ENCODE data around the gene PARD3.

PARD3 gene

GRCh38 chr10:34433241-34434076 lies 381.6 kb downstream of the PARD3 start:
- Histone ChIP-seq H3K4me3 (ENCODE audit: low read depth, low read length) (no peak overlapping the region), H3K23ac (ENCODE audit: low read length) (no peak overlapping the region), H3K4ac (ENCODE audit: low read depth, low read length) (no peak overlapping the region), H3K79me2 (ENCODE audit: control insufficient read depth, insufficient read depth, low read length, poor library complexity) (no peaks in the 10 kb centered on the region), H3K9me3 (ENCODE audit: insufficient read depth, low read depth, low read length) (no peaks in the 10 kb centered on the region), H3K9ac (ENCODE audit: low read length) (no peak overlapping the region), H2BK120ac (ENCODE audit: insufficient read depth, low read length, poor library complexity) (no peak overlapping the region), H2BK12ac (ENCODE audit: low read length) (no peak overlapping the region), H4K12ac (ENCODE audit: low read depth, low read length) (no peak overlapping the region), H3K4me1 (ENCODE audit: control insufficient read depth in 1 of 2, insufficient read depth in 2 of 2, low read length in 2 of 2) (no peaks in the 10 kb centered on the region), H3K18ac (ENCODE audit: low read length) (no peak overlapping the region), H2AK5ac (ENCODE audit: low read length) (no peak overlapping the region), H4K91ac (ENCODE audit: low read depth, low read length) (no peak overlapping the region), H4K8ac (ENCODE audit: low read depth, low read length) (no peak overlapping the region), H3K27me3 (ENCODE audit: insufficient read depth, low read length) (no peaks in the 10 kb centered on the region), H2BK5ac (ENCODE audit: low read depth, low read length, poor library complexity) (no peak overlapping the region), H3K36me3 (ENCODE audit: control insufficient read depth in 1 of 2, insufficient read depth in 2 of 2, low read length in 2 of 2) (no peaks in the 10 kb centered on the region), H2AFZ (ENCODE audit: insufficient read depth, low read length, poor library complexity) (no peak overlapping the region), H3K79me1 (ENCODE audit: low read length) (no peaks in the 10 kb centered on the region), H3K14ac (ENCODE audit: low read length) (no peak overlapping the region), H3K4me2 (ENCODE audit: low read length) (no peak overlapping the region), H3K27ac (ENCODE audit: low read depth, low read length) (no peak overlapping the region)
- WGBS (ENCODE audit: extremely low coverage, insufficient coverage, insufficient read length), result no CpG with 5 or more reads among the region's 4 CpGs
- no peak for DNase-seq

GRCh38 chr10:34432589-34432988 lies 382.5 kb downstream of the PARD3 start:
- peaks cover 2% of the 10 kb centered on the region for H3K79me2 ChIP-seq (ENCODE audit: control insufficient read depth, insufficient read depth, low read length, poor library complexity)

GRCh38 chr10:34430685-34431084 lies 384.4 kb downstream of the PARD3 start:
- Histone ChIP-seq H3K14ac (ENCODE audit: low read length) (no peak overlapping the region), H3K9ac (ENCODE audit: low read length) (no peak overlapping the region), H3K79me2 (ENCODE audit: control insufficient read depth, insufficient read depth, low read length, poor library complexity) (peaks cover 2% of the 10 kb centered on the region), H2BK120ac (ENCODE audit: insufficient read depth, low read length, poor library complexity) (no peak overlapping the region), H3K23ac (ENCODE audit: low read length) (no peak overlapping the region), H3K4ac (ENCODE audit: low read depth, low read length) (no peak overlapping the region), H3K27me3 (ENCODE audit: insufficient read depth, low read length) (no peaks in the 10 kb centered on the region), H3K4me1 (ENCODE audit: control insufficient read depth in 1 of 2, insufficient read depth in 2 of 2, low read length in 2 of 2) (peaks cover 3 to 5% of the 10 kb centered on the region in 2 experiments), H4K91ac (ENCODE audit: low read depth, low read length) (no peak overlapping the region), H3K4me3 (ENCODE audit: low read depth, low read length) (no peak overlapping the region), H4K12ac (ENCODE audit: low read depth, low read length) (no peak overlapping the region), H3K36me3 (ENCODE audit: control insufficient read depth in 1 of 2, insufficient read depth in 2 of 2, low read length in 2 of 2) (no peaks in the 10 kb centered on the region), H2AK5ac (ENCODE audit: low read length) (no peak overlapping the region), H2AFZ (ENCODE audit: insufficient read depth, low read length, poor library complexity) (no peak overlapping the region), H3K18ac (ENCODE audit: low read length) (no peak overlapping the region), H2BK5ac (ENCODE audit: low read depth, low read length, poor library complexity) (no peak overlapping the region), H3K9me3 (ENCODE audit: insufficient read depth, low read depth, low read length) (no peaks in the 10 kb centered on the region), H3K79me1 (ENCODE audit: low read length) (peaks cover 5% of the 10 kb centered on the region), H4K8ac (ENCODE audit: low read depth, low read length) (no peak overlapping the region), H2BK12ac (ENCODE audit: low read length) (no peak overlapping the region), H3K4me2 (ENCODE audit: low read length) (no peak overlapping the region), H3K27ac (ENCODE audit: low read depth, low read length) (no peak overlapping the region)
- no peak for DNase-seq
- no CpG with 5 or more reads among the region's 3 CpGs for WGBS (ENCODE audit: extremely low coverage, insufficient coverage, insufficient read length)

More at GRCh38 chr10:34432589-34432988, 382.5 kb downstream of the PARD3 start:
- Histone ChIP-seq H4K12ac (ENCODE audit: low read depth, low read length) (no peak overlapping the region), H3K36me3 (ENCODE audit: control insufficient read depth in 1 of 2, insufficient read depth in 2 of 2, low read length in 2 of 2) (no peaks in the 10 kb centered on the region), H2AFZ (ENCODE audit: insufficient read depth, low read length, poor library complexity) (no peak overlapping the region), H3K9me3 (ENCODE audit: insufficient read depth, low read depth, low read length) (no peaks in the 10 kb centered on the region), H3K9ac (ENCODE audit: low read length) (no peak overlapping the region), H2BK5ac (ENCODE audit: low read depth, low read length, poor library complexity) (no peak overlapping the region), H3K4me3 (ENCODE audit: low read depth, low read length) (no peak overlapping the region), H3K4ac (ENCODE audit: low read depth, low read length) (no peak overlapping the region), H3K27me3 (ENCODE audit: insufficient read depth, low read length) (no peaks in the 10 kb centered on the region), H3K79me1 (ENCODE audit: low read length) (peaks cover 3% of the 10 kb centered on the region), H2AK5ac (ENCODE audit: low read length) (no peak overlapping the region), H3K18ac (ENCODE audit: low read length) (no peak overlapping the region), H2BK120ac (ENCODE audit: insufficient read depth, low read length, poor library complexity) (no peak overlapping the region), H4K91ac (ENCODE audit: low read depth, low read length) (no peak overlapping the region), H3K4me1 (ENCODE audit: control insufficient read depth in 1 of 2, insufficient read depth in 2 of 2, low read length in 2 of 2) (peaks cover 3% of the 10 kb centered on the region in 2 experiments), H2BK12ac (ENCODE audit: low read length) (no peak overlapping the region), H4K8ac (ENCODE audit: low read depth, low read length) (no peak overlapping the region), H3K27ac (ENCODE audit: low read depth, low read length) (no peak overlapping the region), H3K4me2 (ENCODE audit: low read length) (no peak overlapping the region), H3K23ac (ENCODE audit: low read length) (no peak overlapping the region), H3K14ac (ENCODE audit: low read length) (no peak overlapping the region)
- no peak for DNase-seq

- Histone ChIP-seq H2AK5ac (ENCODE audit: low read length) (no peak overlapping the region), H2BK12ac (ENCODE audit: low read length) (no peak overlapping the region), H3K14ac (ENCODE audit: low read length) (no peak overlapping the region), H3K27ac (ENCODE audit: low read depth, low read length) (no peak overlapping the region), H3K4me3 (ENCODE audit: low read depth, low read length) (no peak overlapping the region), H3K79me1 (ENCODE audit: low read length) (peaks cover 5% of the 10 kb centered on the region), H3K4me1 (ENCODE audit: control insufficient read depth in 1 of 2, insufficient read depth in 2 of 2, low read length in 2 of 2) (peaks cover 3 to 5% of the 10 kb centered on the region in 2 experiments), H2BK5ac (ENCODE audit: low read depth, low read length, poor library complexity) (no peak overlapping the region), H3K79me2 (ENCODE audit: control insufficient read depth, insufficient read depth, low read length, poor library complexity) (peaks cover 2% of the 10 kb centered on the region), H2AFZ (ENCODE audit: insufficient read depth, low read length, poor library complexity) (no peak overlapping the region), H3K9me3 (ENCODE audit: insufficient read depth, low read depth, low read length) (no peaks in the 10 kb centered on the region), H4K12ac (ENCODE audit: low read depth, low read length) (no peak overlapping the region), H3K9ac (ENCODE audit: low read length) (no peak overlapping the region), H4K91ac (ENCODE audit: low read depth, low read length) (no peak overlapping the region), H3K4ac (ENCODE audit: low read depth, low read length) (no peak overlapping the region), H3K4me2 (ENCODE audit: low read length) (no peak overlapping the region), H3K27me3 (ENCODE audit: insufficient read depth, low read length) (no peaks in the 10 kb centered on the region), H3K23ac (ENCODE audit: low read length) (no peak overlapping the region), H3K36me3 (ENCODE audit: control insufficient read depth in 1 of 2, insufficient read depth in 2 of 2, low read length in 2 of 2) (no peaks in the 10 kb centered on the region), H2BK120ac (ENCODE audit: insufficient read depth, low read length, poor library complexity) (no peak overlapping the region), H4K8ac (ENCODE audit: low read depth, low read length) (no peak overlapping the region), H3K18ac (ENCODE audit: low read length) (no peak overlapping the region)
- no peak for DNase-seq
- WGBS (ENCODE audit: extremely low coverage, insufficient coverage, insufficient read length), result no CpG with 5 or more reads among the region's 3 CpGs
Measured at GRCh38 chr10:34428501-34428900, 386.6 kb downstream of the PARD3 start.

All from trophoblast cell (in vitro differentiated cells and primary cell).